EH (cell line): Measurements from ENCODE around the gene ZDHHC18.

Experiments
- DNase-seq: peaks from one replicate; pipeline ENCODE4 v3.0.0-alpha.2; 2015; ENCODE audit warnings: low read depth

Gene ZDHHC18, protein sequence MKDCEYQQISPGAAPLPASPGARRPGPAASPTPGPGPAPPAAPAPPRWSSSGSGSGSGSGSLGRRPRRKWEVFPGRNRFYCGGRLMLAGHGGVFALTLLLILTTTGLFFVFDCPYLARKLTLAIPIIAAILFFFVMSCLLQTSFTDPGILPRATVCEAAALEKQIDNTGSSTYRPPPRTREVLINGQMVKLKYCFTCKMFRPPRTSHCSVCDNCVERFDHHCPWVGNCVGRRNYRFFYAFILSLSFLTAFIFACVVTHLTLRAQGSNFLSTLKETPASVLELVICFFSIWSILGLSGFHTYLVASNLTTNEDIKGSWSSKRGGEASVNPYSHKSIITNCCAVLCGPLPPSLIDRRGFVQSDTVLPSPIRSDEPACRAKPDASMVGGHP

DNA sequence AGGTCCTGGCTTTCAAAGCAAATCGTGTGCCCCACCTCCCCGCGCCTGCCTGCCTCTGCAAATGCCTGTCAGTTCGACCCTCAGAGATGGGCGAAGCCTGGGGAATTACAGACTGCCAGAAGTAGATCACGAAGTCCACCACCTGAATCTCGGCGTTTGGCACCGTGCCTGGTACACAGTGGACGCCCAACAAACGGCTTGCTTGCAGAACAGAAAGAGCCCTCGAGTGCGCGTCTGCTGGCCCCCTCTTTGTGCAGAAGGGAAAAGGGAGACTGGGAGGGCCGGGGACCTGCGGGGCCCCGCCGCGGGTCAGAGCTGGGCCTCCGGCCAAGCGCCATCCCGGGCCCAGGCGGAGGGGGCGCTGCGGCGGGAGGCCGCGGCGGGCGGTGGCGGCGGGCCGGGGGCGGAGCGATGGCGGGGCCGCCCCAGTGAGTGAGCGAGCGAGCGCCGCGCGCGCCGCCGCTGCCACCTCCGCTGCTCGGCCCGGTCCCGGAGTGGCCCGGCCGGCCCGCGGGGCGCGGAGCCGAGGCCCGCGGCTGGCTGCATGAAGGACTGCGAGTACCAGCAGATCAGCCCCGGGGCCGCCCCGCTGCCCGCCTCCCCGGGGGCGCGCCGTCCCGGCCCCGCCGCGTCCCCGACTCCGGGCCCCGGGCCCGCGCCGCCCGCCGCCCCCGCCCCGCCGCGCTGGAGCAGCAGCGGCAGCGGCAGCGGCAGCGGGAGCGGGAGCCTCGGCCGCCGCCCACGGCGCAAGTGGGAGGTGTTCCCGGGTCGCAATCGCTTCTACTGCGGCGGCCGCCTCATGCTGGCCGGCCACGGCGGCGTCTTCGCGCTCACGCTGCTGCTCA, at the start of gene ZDHHC18:
ZDHHC18 (plus strand) TSS at position 428 of the 845 bp plus-strand sequence; CDS start at position 545, 117 bp downstream.
- peak; percentile 66 for DNase-seq

GRCh38 chr1:26779098-26779668, 47.3 kb upstream of the ZDHHC18 start:
- DNase-seq = no peak

GRCh38 chr1:26780344-26780957, 46.0 kb upstream of the ZDHHC18 start:
- DNase-seq = no peak

- DNase-seq = no peak
Measured at GRCh38 chr1:26781206-26781825, 45.2 kb upstream of the ZDHHC18 start.

- DNase-seq = peak; percentile 32
Measured at GRCh38 chr1:26782521-26783212, 43.8 kb upstream of the ZDHHC18 start.

DNA sequence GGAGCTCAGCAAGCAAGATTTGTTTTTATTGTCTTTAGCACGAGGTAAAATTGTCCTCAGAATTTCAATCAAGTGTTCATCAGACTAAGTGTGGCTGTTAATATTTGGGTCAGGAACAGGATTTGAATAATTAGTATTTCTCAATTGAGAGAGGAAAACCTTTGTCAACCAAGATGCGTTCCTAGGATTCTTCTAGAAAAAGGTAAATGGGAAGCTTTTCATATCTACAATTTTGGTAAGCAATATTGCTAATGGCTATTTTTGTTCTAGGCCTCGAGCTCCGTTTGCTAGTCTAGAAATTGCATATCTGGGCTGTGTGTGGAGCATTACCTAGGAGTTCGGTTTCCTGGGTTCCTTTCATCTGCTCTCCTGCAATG, 42.9 kb upstream of the ZDHHC18 start:
- DNase-seq = no peak

DNA sequence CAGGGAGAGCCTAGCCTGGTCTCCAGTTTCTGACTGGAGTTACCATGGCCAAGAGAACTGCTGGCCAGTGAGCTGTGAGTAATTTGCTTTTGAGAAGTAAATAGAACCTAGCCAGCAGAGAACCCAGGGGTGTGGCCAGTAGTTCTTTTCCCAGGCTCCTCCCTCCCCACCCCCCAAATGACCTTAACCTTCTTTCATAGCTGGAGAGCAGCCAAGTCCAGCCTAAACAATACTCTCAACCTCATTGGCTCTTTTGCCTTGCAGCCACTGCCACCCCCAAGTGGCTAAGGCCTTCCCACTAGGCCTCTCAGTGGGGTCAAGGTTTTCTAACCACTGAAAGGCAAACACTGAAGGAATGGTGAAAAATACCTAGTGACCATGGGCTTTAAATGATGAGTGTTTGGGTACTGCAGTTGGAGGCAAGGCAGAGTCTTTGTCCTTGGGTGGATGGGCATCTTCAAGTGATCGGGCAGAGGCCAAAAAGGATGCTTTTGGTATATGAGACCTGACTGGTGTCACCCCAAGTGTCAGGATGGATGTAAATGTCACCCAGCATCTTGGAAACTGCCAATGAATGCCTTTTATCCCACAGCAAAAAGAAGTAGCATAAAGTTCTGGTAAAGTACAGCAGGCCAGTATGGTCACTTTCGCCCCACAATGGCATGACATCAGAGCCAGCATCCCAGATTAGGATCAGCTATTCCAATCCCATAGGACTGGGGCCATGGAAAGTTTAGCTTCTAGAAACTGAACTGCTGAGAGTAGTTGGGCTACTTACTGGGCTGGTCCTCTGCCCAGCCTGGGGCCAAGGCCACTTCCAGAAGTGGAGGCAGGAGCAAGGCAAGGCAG, 42.2 kb upstream of the ZDHHC18 start:
- peak; percentile 93 for DNase-seq

DNA sequence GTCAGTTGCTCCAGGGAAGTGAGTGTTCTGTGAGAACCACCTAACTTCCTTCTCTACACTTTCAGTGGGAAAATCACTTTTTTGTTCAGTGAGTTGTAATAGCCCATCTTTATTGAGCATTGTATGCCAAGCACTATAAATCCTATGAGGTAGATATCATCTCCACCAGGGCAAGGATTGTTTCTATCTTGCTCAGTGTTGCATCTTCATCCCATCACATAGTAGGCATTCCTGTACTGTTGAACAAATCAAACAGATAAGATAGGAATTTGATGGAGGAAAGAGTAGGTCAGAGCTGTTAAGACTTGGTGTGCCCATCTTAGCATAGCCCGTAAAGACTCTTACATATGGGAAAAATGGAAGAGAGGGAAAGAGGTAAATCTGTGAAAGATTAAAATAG, 41.6 kb upstream of the ZDHHC18 start:
- peak; percentile 65 for DNase-seq

GRCh38 chr1:26785611-26786436, 40.7 kb upstream of the ZDHHC18 start:
- DNase-seq = peak; percentile 76

GRCh38 chr1:26786437-26787380, 39.8 kb upstream of the ZDHHC18 start:
- DNase-seq = peak; percentile 96

DNA sequence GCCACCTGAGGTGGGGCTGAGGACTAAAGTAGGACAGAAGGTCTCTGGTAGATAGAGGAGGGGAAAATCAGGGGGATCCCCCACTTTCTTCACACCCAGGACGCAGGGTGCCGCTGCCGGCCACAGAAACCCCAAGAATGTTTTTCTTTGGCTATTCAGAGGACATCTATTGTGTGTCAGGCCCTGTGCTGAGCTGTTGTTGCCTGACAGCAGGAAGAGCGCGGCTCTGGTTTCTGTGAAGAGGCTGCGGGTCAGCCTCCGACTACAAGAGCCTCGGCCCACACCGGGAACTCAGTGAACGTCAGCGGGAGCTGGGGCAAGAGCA, 39.1 kb upstream of the ZDHHC18 start:
- DNase-seq = peak; percentile 75

- peak; percentile 86 for DNase-seq
Measured at GRCh38 chr1:26787706-26788514, 38.6 kb upstream of the ZDHHC18 start, which contains the start of gene PIGV. Gene PIGV (plus strand): TSS chr1:26787950. CDS start chr1:26790816, 2,866 bp downstream.

GRCh38 chr1:26788515-26788785, 38.0 kb upstream of the ZDHHC18 start:
- DNase-seq = no peak

DNA sequence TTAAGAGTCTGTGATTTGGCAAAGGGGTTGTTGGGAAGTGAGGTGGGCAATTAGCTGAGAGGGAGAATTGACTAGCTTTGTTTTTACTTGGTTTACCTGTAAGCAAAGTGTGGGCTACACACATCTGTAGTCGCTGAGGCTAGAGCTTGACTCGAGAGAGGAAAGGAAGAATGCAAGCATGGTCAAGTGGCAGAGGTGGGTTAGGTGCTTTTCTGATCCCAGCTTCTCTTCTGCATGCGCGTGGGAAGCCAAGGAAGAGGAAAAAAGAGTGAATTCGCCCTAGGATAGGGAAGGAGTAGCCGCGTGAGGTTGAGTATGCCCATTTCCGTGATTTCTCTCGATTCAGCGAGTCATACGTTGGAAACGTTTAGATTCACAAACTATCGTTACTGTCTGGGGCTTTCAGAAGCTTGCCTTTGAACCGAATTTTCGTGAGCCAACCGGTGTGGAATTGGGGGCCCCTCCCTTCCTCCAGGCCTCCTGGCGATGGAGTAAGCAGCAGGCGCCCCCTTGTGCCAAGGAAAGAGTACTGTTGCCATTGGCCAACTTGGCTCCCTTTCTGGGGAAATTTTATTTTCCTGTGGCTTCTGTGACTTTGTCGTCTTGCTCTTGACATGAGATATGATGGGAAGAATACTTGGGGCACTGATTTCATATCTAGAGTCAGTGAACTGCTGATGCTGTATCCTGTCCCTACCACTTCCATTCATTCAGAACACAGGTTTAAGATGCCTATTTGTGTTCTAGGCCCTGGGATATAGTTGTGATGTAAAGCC, 37.5 kb upstream of the ZDHHC18 start:
- peak; percentile 88 for DNase-seq

DNA sequence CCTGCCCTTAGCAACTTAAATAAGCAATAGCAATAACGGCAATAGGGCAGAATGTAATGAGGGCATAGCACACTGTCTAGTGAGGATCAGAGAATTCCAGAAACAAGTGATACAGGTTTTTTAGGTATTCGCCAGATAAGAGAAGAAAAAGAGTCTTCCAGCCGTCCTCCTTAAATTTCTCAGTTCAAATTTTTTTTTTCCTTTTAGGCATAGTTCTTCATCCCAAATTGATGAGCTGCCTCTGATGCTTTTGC, 36.9 kb upstream of the ZDHHC18 start:
- no peak for DNase-seq

DNA sequence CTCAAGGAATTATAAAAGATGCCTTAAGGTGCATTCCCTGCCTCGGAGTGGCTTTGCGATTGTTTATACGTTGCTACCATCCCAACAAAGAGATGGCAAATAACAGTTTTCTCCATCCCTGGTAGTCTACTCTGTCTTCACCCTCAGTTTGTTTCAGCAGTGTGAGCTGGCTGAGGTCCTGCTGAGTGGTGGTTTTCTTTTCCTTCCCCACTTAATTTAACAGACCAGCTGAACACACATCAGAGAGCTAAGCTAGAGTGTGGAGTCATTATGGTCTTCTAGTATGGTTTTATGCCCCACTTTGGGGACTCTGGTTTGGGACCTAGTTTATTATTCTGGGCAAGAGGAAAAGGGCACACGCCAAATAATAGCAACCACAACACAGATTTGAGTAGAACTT, 36.6 kb upstream of the ZDHHC18 start:
- no peak for DNase-seq

DNA sequence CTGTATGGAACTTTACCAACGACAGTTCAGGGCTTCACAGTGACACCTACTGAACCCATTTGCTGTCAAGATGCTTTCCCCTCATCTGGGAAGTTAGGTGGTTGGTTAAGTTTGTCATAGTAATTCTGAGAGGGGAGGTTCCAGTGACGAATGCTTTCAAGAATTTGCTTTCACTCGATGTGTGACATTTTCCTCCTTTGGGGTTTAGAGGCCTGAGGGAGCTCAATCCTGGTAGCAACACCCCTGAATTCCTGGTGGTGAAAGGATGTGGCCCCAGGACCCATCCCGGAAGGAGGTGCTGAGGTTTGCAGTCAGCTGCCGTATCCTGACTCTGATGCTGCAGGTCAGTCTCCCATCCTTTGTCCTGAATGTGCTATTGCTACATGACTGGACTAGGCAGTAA, 35.9 kb upstream of the ZDHHC18 start:
- DNase-seq = peak; percentile 55
